K562 (cell line): Measurements from ENCODE around the gene FAM43B. TPM values are rescaled to one million over a fixed set of nuclear protein-coding genes. Genes with fewer than 3 reads are reported as not detected.

ENCODE experiments used
- ATAC-seq: fragments of 200-7000 bp; cut with Tn5 transposase; 3 replicates; pipeline ENCODE4 v1.9.1; 2020; ENCODE audit warnings: moderate library complexity
- BruUV-seq: library from RNA; stranded (reverse); fragments of 400-500 nt; replicated peaks from 2 replicates; lab custom pipeline; 2021; lab: Mats Ljungman, UMichigan
- CTCF ChIA-PET: fragments of 300-600 bp; formaldehyde crosslinking; extraction: SDS; loops from one replicate; lab custom pipeline; 2021; ENCODE audit warnings: low intra/inter-chr PET ratio; lab: Yijun Ruan, JAX
- POLR2A ChIA-PET: fragments of 300-600, 350-650 bp; sonication (Branson Sonifier 250); formaldehyde crosslinking; extraction: SDS; loops from one replicate; lab custom pipeline; 2021; ENCODE audit warnings: antibody characterized with exemption, inconsistent platforms; lab: Yijun Ruan, JAX
- DNase-seq, 4 experiments: peaks; one replicate each; pipeline versions ENCODE4 v3.0.0 to v3.0.0-alpha.2; 2011 to 2018; ENCODE audit warnings: low spot score in 3 of 4, mixed read lengths in 3 of 4; ENCODE audit errors: extremely low read depth in 1 of 4
- FAIRE-seq: peaks from 2 replicates; lab custom pipeline; 2011; peaks lifted over from hg19 to GRCh38; lab: Jason Lieb, UNC
- H2AFZ ChIP-seq: 2 replicates; pipeline ENCODE4 v1.6.0; 2011; ENCODE audit warnings: low read depth, low read length, control low read depth, inconsistent platforms
- H3K27ac ChIP-seq: fragments of 200-600 bp; 3 replicates; pipeline ENCODE4 v1.8.0; 2011; ENCODE audit warnings: low read depth, mild to moderate bottlenecking, control low read depth, inconsistent platforms, low read length, moderate library complexity, mixed read lengths; ENCODE audit errors: extremely low read depth
- H3K27me3 ChIP-seq, 2 experiments: fragments of 300-600 bp in 1 of 2; 2 replicates in 1 of 2; 3 replicates in 1 of 2; pipeline versions ENCODE4 v1.6.0 to v1.8.0; 2011; ENCODE audit warnings: inconsistent platforms in 2 of 2, low read length in 2 of 2, mild to moderate bottlenecking in 1 of 2, mixed read lengths in 1 of 2, moderate library complexity in 1 of 2; ENCODE audit not compliant: control insufficient read depth in 2 of 2, insufficient read depth in 2 of 2
- H3K36me3 ChIP-seq: fragments of 300-600 bp; 3 replicates; pipeline ENCODE4 v1.8.0; 2011; ENCODE audit warnings: mild to moderate bottlenecking, low read length, inconsistent platforms; ENCODE audit not compliant: control insufficient read depth, insufficient read depth
- H3K4me1 ChIP-seq, 2 experiments: fragments of 200-600 bp in 1 of 2; replicated peaks in 1 of 2; 2 replicates in 1 of 2; 3 replicates in 1 of 2; pipeline versions ENCODE4 v1.5.1 to v1.8.0; 2011; ENCODE audit warnings: inconsistent platforms in 2 of 2, low read length in 2 of 2, mild to moderate bottlenecking in 1 of 2, mixed read lengths in 1 of 2, moderate library complexity in 1 of 2; ENCODE audit not compliant: control insufficient read depth in 2 of 2, insufficient read depth in 2 of 2
- H3K4me2 ChIP-seq: 2 replicates; pipeline ENCODE4 v1.6.1; 2011; ENCODE audit warnings: low read length, control low read depth, inconsistent platforms, mixed read lengths; ENCODE audit not compliant: insufficient read depth
- H3K4me3 ChIP-seq: fragments of 200-600 bp; sonication (generic), shearing (Covaris generic); 2 replicates; pipeline ENCODE4 v1.5.1; 2016; ENCODE audit warnings: control low read depth, inconsistent platforms
- H3K79me2 ChIP-seq: fragments of 200-600 bp; 3 replicates; pipeline ENCODE4 v1.8.0; 2011; ENCODE audit warnings: low read length, inconsistent platforms; ENCODE audit not compliant: control insufficient read depth, insufficient read depth
- H3K9ac ChIP-seq, 2 experiments: 2 replicates each; pipeline versions ENCODE4 v1.6.0 to v1.6.1; 2011; ENCODE audit warnings: low read depth in 2 of 2, low read length in 2 of 2, control low read depth in 1 of 2, inconsistent platforms in 1 of 2, mild to moderate bottlenecking in 1 of 2, mixed read lengths in 1 of 2; ENCODE audit not compliant: insufficient read depth in 1 of 2
- H3K9me1 ChIP-seq: one replicate; pipeline ENCODE4 v1.6.0; 2011; ENCODE audit warnings: inconsistent platforms, mild to moderate bottlenecking, low read length, moderate library complexity; ENCODE audit not compliant: control insufficient read depth, insufficient read depth
- H3K9me3 ChIP-seq: replicated peaks from 2 replicates; pipeline ENCODE4 v1.5.1; 2011; ENCODE audit warnings: low read depth, low read length, inconsistent platforms; ENCODE audit not compliant: control insufficient read depth, insufficient read depth
- H4K20me1 ChIP-seq: replicated peaks from 2 replicates; pipeline ENCODE4 v1.6.1; 2011; ENCODE audit warnings: low read length, inconsistent platforms, mixed read lengths; ENCODE audit not compliant: control insufficient read depth, insufficient read depth
- CXXC5 ChIP-seq: fragments of 250-450 bp; sonication (Bioruptor Pico); IDR thresholded peaks from 2 replicates; pipeline ENCODE4 v1.8.0; 2022; ENCODE audit warnings: inconsistent platforms, mild to moderate bottlenecking, moderate library complexity
- JUND ChIP-seq, 2 experiments: IDR thresholded peaks; 2 replicates in 1 of 2; 3 replicates in 1 of 2; pipeline ENCODE4 v1.6.1; 2011; ENCODE audit warnings: borderline replicate concordance in 2 of 2, low read depth in 2 of 2, low read length in 2 of 2, improper control_type of control experiment in 1 of 2, missing biosample characterization in 1 of 2, missing genetic modification characterization in 1 of 2, missing genetic modification reagents in 1 of 2
- MIER1 ChIP-seq: fragments of 450-650 bp; IDR thresholded peaks from 2 replicates; pipeline ENCODE4 v1.6.1; 2016; ENCODE audit warnings: antibody characterized with exemption, mild to moderate bottlenecking, low read depth
- SPI1 ChIP-seq: IDR thresholded peaks from 2 replicates; pipeline ENCODE4 v1.6.1; 2011; ENCODE audit warnings: low read depth, low read length, control low read depth, borderline replicate concordance
- ZNF134 ChIP-seq: fragments of 250-450 bp; sonication (Bioruptor Pico); conservative IDR thresholded peaks from 2 replicates; pipeline ENCODE4 v1.4.0; 2020
- ZNF347 ChIP-seq: fragments of 450-650 bp; formaldehyde crosslinking; IDR thresholded peaks from 2 replicates; pipeline ENCODE4 v1.4.0; 2020; ENCODE audit warnings: low read depth, mild to moderate bottlenecking, moderate library complexity
- WGBS: fragments of 100-300 bp; shearing (Covaris generic); methylation state at CpG from one replicate; pipeline ENCODE4 v1.1.6; 2016; ENCODE audit warnings: low coverage, mixed read lengths; ENCODE audit not compliant: insufficient coverage; ENCODE audit errors: missing lambda C conversion rate; 5-methylcytosine and 5-hydroxymethylcytosine counted together
- in situ Hi-C: fragments of 300-500 bp; cut with MboI; formaldehyde crosslinking; loops from 4 replicates; pipeline ENCODE4 v1.15.0; 2018; ENCODE audit warnings: inconsistent platforms, mixed read lengths
- intact Hi-C: fragments of 100-400 bp; cut with micrococcal nuclease; formaldehyde crosslinking; loops from 2 replicates; pipeline ENCODE4 v1.14.2; 2022
- polyA plus RNA-seq, 8 experiments: library from polyadenylated mRNA; depleted of rRNA in 4 of 8; stranded (reverse) in 5 of 8; unstranded in 3 of 8; fragments of >200 nt; fragmentation: Nextera tagmentation in 2 of 8; fragmentation: Illumina TruSeq in 1 of 8; extraction: Ambion mirVana in 2 of 8; extraction: Trizol in 1 of 8; gene quantifications; 2 replicates each; pipeline versions ENCODE4 v1.2.1 to v1.2.3, GENCODE V29; 2011 to 2014; ENCODE audit warnings: inconsistent platforms in 1 of 8, missing spikeins in 1 of 8
- total RNA-seq, 7 experiments: library from RNA; depleted of rRNA in 6 of 7; stranded (reverse); fragments of >200 nt in 6 of 7; fragmentation: Illumina TruSeq in 2 of 7; extraction: Trizol in 2 of 7; gene quantifications; 2 replicates each; pipeline versions ENCODE4 v1.2.1 to v1.2.3, GENCODE V29; 2011 to 2021; ENCODE audit warnings: low replicate concordance in 1 of 7
- TF ChIP-seq, protein P1 (sequence below): fragments of 450-650 bp; IDR thresholded peaks from 2 replicates; pipeline ENCODE4 v1.6.1; 2016; ENCODE audit warnings: borderline replicate concordance
- TF ChIP-seq, protein P2 (sequence below), 3 experiments: fragments of 200-800 bp in 1 of 3; sonication (Bioruptor generic) in 1 of 3; sonication (generic) in 1 of 3; formaldehyde crosslinking in 1 of 3; IDR thresholded peaks; 2 replicates each; pipeline versions ENCODE4 v1.6.1 to v1.8.0; 2016 to 2022; ENCODE audit warnings: mild to moderate bottlenecking in 2 of 3, missing compliant biosample characterization in 2 of 3, missing genetic modification characterization in 2 of 3, missing genetic modification reagents in 1 of 3
- TF ChIP-seq, protein P3 (sequence below): fragments of 250-450 bp; sonication (Bioruptor Pico); IDR thresholded peaks from 2 replicates; pipeline ENCODE4 v1.8.0; 2022; ENCODE audit warnings: inconsistent platforms

The FAM43B gene
- total and polyA plus RNA-seq, 9 of the 15 experiments (the other 6 are each of a cell fraction or from before 2014, with no cell fraction given), result not detected

DNA sequence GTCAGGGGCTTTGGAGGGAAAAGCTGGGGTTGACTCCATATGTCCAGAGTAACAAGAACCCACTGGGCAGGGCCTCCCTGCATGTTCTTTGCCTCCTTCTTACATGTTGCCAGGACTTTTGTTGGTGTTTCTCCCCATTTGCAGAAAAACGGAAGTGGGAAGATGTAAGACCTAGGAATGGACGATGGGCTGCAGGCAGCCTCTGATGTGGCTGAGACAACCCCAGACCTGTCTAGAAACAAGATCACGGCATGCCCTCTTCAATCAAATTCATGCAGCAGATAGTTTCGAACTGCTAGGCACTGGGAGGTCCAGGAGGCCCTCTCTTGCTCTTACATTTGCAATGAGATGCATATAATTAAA, 3.4 kb downstream of the FAM43B start:
- ATAC-seq (no peak), FAIRE-seq (no peak), DNase-seq (no peak)
- BruUV-seq, result no TSS peak
- H3K36me3 ChIP-seq, result no peaks in the 10 kb centered on the region
- H3K4me1 ChIP-seq, result peaks cover 6 to 22% of the 10 kb centered on the region in 2 experiments; a peak in 3 of 5 replicates
- H3K4me3 ChIP-seq, result no peak overlapping the region
- H3K79me2 ChIP-seq, result no peaks in the 10 kb centered on the region
- CTCF ChIA-PET, result no interaction called here
- intact Hi-C loops (no loop called here), in situ Hi-C loops (no loop called here)
- no peak overlapping the region for H2AFZ ChIP-seq
- H3K4me2 ChIP-seq, result no peak overlapping the region
- WGBS, result 1% methylated on average over 4 of the region's 4 CpGs
- H3K27ac ChIP-seq, result no peak overlapping the region
- peaks cover 65 to 87% of the 10 kb centered on the region in 2 experiments for H3K27me3 ChIP-seq
- peak; percentile 95 for TF ChIP-seq SPI1
- no peak for TF ChIP-seq ZNF134 (CRISPR knock-in tag)
- peaks cover 3% of the 10 kb centered on the region; the same call in 1 of the 2 replicates for H4K20me1 ChIP-seq
- H3K9me3 ChIP-seq, result no peaks in the 10 kb centered on the region
- POLR2A ChIA-PET, result interaction anchor here (0.6 to 1.0 kb wide), 2 partner anchors 16 to 20 kb away, joined by 3 read pairs; no protein-coding TSS in a partner anchor
- H3K9ac ChIP-seq, result no peak overlapping the region
- peaks cover 3% of the 10 kb centered on the region for H3K9me1 ChIP-seq

DNA sequence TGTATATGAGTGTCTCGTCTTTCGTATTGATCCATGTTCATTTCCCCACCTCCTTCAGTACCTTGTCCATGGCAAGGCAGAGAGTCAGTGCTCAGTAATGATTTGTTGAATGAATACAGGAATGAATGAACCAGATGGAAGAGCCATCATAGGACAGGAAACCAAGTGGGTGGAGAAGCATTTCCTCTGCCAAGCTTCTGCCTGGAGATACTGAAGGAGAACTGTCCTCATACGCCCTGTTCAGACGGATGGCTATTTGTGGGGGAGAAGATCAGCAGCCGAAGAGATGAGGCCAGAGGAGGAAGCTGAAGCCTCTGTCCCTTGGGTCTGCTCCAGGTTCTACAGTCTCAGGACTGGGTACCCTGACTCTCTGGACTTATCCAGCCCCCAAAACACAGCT, 5.8 kb downstream of the FAM43B start:
- H4K20me1 ChIP-seq, result peaks cover 3% of the 10 kb centered on the region; the same call in 1 of the 2 replicates
- intact Hi-C loops, result no loop called here
- no peak overlapping the region for H3K9ac ChIP-seq
- POLR2A ChIA-PET, result interaction anchor here (1.8 kb wide), 1 partner anchor 9 kb away, joined by 4 read pairs; no protein-coding TSS in a partner anchor
- no peaks in the 10 kb centered on the region for H3K36me3 ChIP-seq
- H3K9me1 ChIP-seq, result peaks cover 3% of the 10 kb centered on the region
- H3K27ac ChIP-seq, result no peak overlapping the region
- no peak for ATAC-seq
- no TSS peak for BruUV-seq
- in situ Hi-C loops, result no loop called here
- peaks cover 0 to 7% of the 10 kb centered on the region in 2 experiments; a peak in 1 of 5 replicates for H3K4me1 ChIP-seq
- no peak for FAIRE-seq
- H2AFZ ChIP-seq, result no peak overlapping the region
- WGBS, result 2% methylated on average over 5 of the region's 5 CpGs
- CTCF ChIA-PET, result no interaction called here
- no peak overlapping the region for H3K4me2 ChIP-seq
- H3K79me2 ChIP-seq, result no peaks in the 10 kb centered on the region
- H3K9me3 ChIP-seq, result no peaks in the 10 kb centered on the region
- H3K27me3 ChIP-seq, result peaks cover 65 to 89% of the 10 kb centered on the region in 2 experiments
- H3K4me3 ChIP-seq, result no peak overlapping the region
- DNase-seq, result no peak
- TF ChIP-seq CXXC5 (no peak), MIER1 (no peak), ZNF347 (CRISPR knock-in tag) (no peak), JUND (IDR thresholded peaks at IDR 0.05; ENCODE audit: borderline replicate concordance, low read depth, low read length) (no peak), JUND (tag; IDR thresholded peaks at IDR 0.05; ENCODE audit: borderline replicate concordance, low read depth, low read length) (no peak)
- TF ChIP-seq, protein P1, sequence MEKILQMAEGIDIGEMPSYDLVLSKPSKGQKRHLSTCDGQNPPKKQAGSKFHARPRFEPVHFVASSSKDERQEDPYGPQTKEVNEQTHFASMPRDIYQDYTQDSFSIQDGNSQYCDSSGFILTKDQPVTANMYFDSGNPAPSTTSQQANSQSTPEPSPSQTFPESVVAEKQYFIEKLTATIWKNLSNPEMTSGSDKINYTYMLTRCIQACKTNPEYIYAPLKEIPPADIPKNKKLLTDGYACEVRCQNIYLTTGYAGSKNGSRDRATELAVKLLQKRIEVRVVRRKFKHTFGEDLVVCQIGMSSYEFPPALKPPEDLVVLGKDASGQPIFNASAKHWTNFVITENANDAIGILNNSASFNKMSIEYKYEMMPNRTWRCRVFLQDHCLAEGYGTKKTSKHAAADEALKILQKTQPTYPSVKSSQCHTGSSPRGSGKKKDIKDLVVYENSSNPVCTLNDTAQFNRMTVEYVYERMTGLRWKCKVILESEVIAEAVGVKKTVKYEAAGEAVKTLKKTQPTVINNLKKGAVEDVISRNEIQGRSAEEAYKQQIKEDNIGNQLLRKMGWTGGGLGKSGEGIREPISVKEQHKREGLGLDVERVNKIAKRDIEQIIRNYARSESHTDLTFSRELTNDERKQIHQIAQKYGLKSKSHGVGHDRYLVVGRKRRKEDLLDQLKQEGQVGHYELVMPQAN, result no peak
- TF ChIP-seq, protein P2, sequence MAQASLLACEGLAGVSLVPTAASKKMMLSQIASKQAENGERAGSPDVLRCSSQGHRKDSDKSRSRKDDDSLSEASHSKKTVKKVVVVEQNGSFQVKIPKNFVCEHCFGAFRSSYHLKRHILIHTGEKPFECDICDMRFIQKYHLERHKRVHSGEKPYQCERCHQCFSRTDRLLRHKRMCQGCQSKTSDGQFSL (CRISPR knock-in tag; IDR thresholded peaks at IDR 0.05), result no peak
- TF ChIP-seq, protein P2 (tag; IDR thresholded peaks at IDR 0.05), result no peak
- TF ChIP-seq, protein P3, sequence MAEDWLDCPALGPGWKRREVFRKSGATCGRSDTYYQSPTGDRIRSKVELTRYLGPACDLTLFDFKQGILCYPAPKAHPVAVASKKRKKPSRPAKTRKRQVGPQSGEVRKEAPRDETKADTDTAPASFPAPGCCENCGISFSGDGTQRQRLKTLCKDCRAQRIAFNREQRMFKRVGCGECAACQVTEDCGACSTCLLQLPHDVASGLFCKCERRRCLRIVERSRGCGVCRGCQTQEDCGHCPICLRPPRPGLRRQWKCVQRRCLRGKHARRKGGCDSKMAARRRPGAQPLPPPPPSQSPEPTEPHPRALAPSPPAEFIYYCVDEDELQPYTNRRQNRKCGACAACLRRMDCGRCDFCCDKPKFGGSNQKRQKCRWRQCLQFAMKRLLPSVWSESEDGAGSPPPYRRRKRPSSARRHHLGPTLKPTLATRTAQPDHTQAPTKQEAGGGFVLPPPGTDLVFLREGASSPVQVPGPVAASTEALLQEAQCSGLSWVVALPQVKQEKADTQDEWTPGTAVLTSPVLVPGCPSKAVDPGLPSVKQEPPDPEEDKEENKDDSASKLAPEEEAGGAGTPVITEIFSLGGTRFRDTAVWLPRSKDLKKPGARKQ, result no peak
